ENCODE measurements around the gene ATP1A1. TPM values are rescaled to one million over a fixed set of nuclear protein-coding genes. Genes with fewer than 3 reads are reported as not detected.

The ATP1A1 gene
- total RNA-seq, 1 experiment from 2014 or later, result 484 TPM

GRCh38 chr1:116373431-116374352, 648 bp downstream of the ATP1A1 start:
- H3K27me3 Mint-ChIP-seq (ENCODE audit: unreplicated experiment), result no peaks in the 10 kb centered on the region
- no TSS peak for BruUV-seq (replicated peaks)
- DNase-seq, result peak; percentile 38
- CTCF ChIA-PET, result interaction anchor here (0.8 kb wide), 1 partner anchor 112 kb away, joined by 3 read pairs; no protein-coding TSS in a partner anchor
- H3K9me3 Mint-ChIP-seq (ENCODE audit: low read depth, unreplicated experiment), result no peaks in the 10 kb centered on the region
- TF ChIP-seq CTCF (IDR thresholded peaks at IDR 0.05; ENCODE audit: unreplicated experiment), result no peak
- peak overlapping the region; percentile 79 for H3K4me3 Mint-ChIP-seq (ENCODE audit: low read depth, unreplicated experiment)
- peaks cover 56% of the 10 kb centered on the region for H3K36me3 Mint-ChIP-seq (ENCODE audit: insufficient read depth, unreplicated experiment)
- peak overlapping the region; percentile 95 for H3K27ac Mint-ChIP-seq (ENCODE audit: unreplicated experiment)
- peaks cover 7% of the 10 kb centered on the region for H3K4me1 Mint-ChIP-seq (ENCODE audit: low read depth, unreplicated experiment)
- intact Hi-C loops (cut with micrococcal nuclease; ENCODE audit: unreplicated experiment), result loop anchor here (5.0 kb wide), 1 partner anchor 221 kb away; no protein-coding TSS in a partner anchor

GRCh38 chr1:116374353-116375147, 1.5 kb downstream of the ATP1A1 start:
- H3K4me3 Mint-ChIP-seq (ENCODE audit: low read depth, unreplicated experiment), result peak overlapping the region; percentile 79
- peaks cover 64% of the 10 kb centered on the region for H3K36me3 Mint-ChIP-seq (ENCODE audit: insufficient read depth, unreplicated experiment)
- intact Hi-C loops (cut with micrococcal nuclease; ENCODE audit: unreplicated experiment), result loop anchor here (5.0 kb wide), 2 partner anchors 113 to 222 kb away; no protein-coding TSS in a partner anchor
- peak overlapping the region; percentile 95 for H3K27ac Mint-ChIP-seq (ENCODE audit: unreplicated experiment)
- H3K4me1 Mint-ChIP-seq (ENCODE audit: low read depth, unreplicated experiment), result peaks cover 15% of the 10 kb centered on the region
- no TSS peak for BruUV-seq (replicated peaks)
- CTCF ChIA-PET, result interaction anchor here (1.6 kb wide), 1 partner anchor 111 kb away, joined by 5 read pairs; no protein-coding TSS in a partner anchor
- no peak for DNase-seq
- H3K9me3 Mint-ChIP-seq (ENCODE audit: low read depth, unreplicated experiment), result no peaks in the 10 kb centered on the region
- H3K27me3 Mint-ChIP-seq (ENCODE audit: unreplicated experiment), result no peaks in the 10 kb centered on the region
- no peak for TF ChIP-seq CTCF (IDR thresholded peaks at IDR 0.05; ENCODE audit: unreplicated experiment)

GRCh38 chr1:116375148-116375886, 2.3 kb downstream of the ATP1A1 start:
- peaks cover 16% of the 10 kb centered on the region for H3K4me1 Mint-ChIP-seq (ENCODE audit: low read depth, unreplicated experiment)
- DNase-seq, result no peak
- intact Hi-C loops (cut with micrococcal nuclease; ENCODE audit: unreplicated experiment), result loop anchor here (5.0 kb wide), 1 partner anchor 112 kb away; no protein-coding TSS in a partner anchor
- H3K4me3 Mint-ChIP-seq (ENCODE audit: low read depth, unreplicated experiment), result peak overlapping the region; percentile 79
- H3K27ac Mint-ChIP-seq (ENCODE audit: unreplicated experiment), result peak overlapping the region; percentile 95
- no peak for TF ChIP-seq CTCF (IDR thresholded peaks at IDR 0.05; ENCODE audit: unreplicated experiment)
- peaks cover 64% of the 10 kb centered on the region for H3K36me3 Mint-ChIP-seq (ENCODE audit: insufficient read depth, unreplicated experiment)
- no peaks in the 10 kb centered on the region for H3K27me3 Mint-ChIP-seq (ENCODE audit: unreplicated experiment)
- CTCF ChIA-PET, result interaction anchor here (1.6 kb wide), 1 partner anchor 110 kb away, joined by 5 read pairs; no protein-coding TSS in a partner anchor
- no TSS peak for BruUV-seq (replicated peaks)
- no peaks in the 10 kb centered on the region for H3K9me3 Mint-ChIP-seq (ENCODE audit: low read depth, unreplicated experiment)

All from Calu3 (cell line).